Dedifferentiated amniotic fluid mesenchymal stem cell (primary cell): ENCODE data around the gene PITPNM1.
"Not testable (repeated sequence)": the region's sequence is repeated elsewhere in the genome, so short reads cannot be mapped to it uniquely, and the experiment has no call there.

Experiments
- DNase-seq: peaks from one replicate; pipeline ENCODE4 v3.0.0-alpha.2; 2016; ENCODE audit errors: extremely low spot score

PITPNM1 gene

GRCh38 chr11:67504950-67505581 lies at the start of gene PITPNM1:
Gene PITPNM1 (minus strand): TSS chr11:67505363. CDS start chr11:67504180, 1,183 bp downstream.
- DNase-seq, result no peak

- DNase-seq, result not testable (repeated sequence)
These were observed 46.5 kb upstream of the PITPNM1 start for GRCh38 chr11:67551697-67552096.

GRCh38 chr11:67551127-67551526 lies 46.0 kb upstream of the PITPNM1 start:
- DNase-seq, result no peak

- no peak for DNase-seq
These were observed 43.5 kb upstream of the PITPNM1 start for GRCh38 chr11:67548555-67549110.

DNA sequence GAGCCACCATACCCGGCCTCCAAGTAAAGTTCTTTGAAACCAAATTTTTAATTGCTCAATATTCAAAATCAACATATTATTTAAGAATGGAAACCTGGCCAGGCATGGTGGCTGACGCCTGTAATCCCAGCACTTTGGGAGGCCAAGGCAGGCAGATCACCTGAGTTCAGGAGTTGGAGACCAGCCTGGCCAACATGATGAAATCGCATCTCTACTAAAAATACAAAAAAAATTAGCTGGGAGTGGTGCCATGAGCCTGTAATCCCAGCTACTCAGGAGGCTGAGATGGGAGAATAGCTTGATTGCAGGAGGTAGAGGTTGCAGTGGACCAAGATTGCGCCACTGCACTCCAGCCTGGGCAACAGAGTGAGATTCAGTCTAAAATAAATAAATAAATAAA lies 42.9 kb upstream of the PITPNM1 start:
- DNase-seq, result not testable (repeated sequence)

DNA sequence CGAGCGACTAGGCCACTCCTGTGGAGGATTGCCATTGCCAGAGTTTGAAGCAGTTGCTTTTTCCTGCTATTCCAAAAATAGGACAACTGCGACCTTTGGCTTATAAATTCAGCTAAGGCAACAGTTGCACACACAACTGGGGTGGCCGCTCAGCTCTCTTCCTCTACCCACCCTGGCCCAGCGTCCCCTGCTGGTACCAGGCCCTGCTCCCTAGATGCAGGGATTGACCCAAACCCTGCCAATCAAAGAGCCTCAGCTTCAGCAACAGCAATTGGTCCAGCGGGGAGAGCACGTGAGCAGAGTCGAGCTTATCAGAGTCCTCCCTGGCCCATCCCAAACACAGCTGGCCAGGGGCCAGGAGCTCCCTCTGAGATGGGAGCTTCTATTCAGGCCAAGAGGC lies 40.1 kb upstream of the PITPNM1 start:
- DNase-seq, result no peak

GRCh38 chr11:67544616-67545242 lies 39.6 kb upstream of the PITPNM1 start:
- DNase-seq, result no peak

DNA sequence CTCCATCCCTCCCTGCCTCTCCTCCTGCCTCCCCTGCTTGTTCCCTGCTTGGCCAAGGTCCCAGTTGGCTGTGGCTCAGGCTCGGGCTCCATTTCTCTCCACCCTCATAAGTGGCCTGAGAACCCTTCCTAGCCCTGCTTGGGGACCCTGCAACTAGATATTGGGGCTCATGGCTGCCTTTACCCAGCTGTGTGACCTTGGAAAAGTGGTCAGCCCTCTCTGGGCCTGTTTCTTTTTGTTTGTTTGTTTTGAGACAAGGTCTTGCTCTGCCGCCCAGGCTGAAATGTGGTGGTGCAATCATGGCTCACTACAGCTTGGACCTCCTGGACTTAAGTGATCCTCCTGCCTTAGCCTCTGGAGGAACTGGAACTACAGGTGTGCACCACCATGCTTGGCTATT lies 38.4 kb upstream of the PITPNM1 start:
- DNase-seq, result no peak

DNA sequence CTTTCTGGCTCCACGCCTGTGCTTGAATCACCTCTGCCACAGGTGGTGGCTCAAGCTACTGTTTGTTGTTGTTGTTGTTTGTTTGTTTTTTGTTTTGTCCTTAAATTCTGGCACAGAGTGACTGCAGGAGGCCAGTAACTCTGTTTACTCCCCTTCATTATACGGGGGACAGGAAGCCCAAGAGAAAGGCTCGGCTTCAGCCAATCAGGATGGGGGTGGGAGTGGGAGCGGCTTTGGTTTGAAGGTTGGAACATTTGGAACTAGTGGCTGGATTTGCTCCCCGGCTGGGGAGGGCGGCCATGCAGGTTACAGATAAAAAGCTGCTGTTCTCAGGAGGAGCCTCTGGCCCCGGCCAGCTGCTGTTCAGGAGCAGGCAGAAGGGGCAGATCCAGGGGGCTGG lies 37.8 kb upstream of the PITPNM1 start:
- DNase-seq, result no peak

DNA sequence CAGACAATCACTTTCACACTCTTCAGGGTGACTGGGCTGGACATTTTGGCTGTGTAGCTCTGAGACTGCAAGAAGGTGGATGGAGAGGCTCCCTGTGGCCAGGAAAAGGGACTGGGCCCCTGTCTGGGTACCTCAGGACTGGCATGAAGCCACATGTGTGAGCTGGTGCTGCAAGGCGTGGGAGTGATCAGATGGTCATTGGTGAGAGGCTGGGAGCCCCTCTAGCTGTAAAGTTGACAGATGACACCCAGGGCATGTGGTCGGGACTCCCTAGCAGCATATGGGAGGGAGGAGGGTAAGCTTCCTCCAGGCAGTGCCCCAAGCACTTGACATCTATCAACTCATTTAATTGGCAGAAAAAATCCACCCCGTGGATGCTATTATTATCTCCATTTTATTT lies 37.0 kb upstream of the PITPNM1 start:
- no peak for DNase-seq

DNA sequence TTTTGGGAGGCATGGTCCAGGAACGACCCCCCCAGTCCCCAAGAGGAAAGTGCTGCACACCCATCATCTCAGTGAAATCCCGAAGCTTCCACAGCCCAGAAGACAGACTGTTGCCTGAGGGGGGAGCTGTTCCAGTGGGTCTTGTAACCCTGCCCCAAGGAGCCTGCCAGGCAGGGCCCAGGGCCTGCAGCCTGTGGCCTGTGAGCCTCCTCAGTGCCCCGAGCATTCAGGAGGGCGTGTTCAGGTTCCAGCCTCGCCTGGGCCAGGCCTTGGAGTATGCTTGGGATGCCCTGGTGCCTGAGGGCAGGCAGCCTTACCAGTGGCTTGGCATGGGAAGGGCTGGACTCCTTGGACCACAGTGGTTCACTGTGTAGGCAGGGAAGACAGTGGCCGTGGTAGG lies 36.0 kb upstream of the PITPNM1 start:
- DNase-seq, result no peak

DNA sequence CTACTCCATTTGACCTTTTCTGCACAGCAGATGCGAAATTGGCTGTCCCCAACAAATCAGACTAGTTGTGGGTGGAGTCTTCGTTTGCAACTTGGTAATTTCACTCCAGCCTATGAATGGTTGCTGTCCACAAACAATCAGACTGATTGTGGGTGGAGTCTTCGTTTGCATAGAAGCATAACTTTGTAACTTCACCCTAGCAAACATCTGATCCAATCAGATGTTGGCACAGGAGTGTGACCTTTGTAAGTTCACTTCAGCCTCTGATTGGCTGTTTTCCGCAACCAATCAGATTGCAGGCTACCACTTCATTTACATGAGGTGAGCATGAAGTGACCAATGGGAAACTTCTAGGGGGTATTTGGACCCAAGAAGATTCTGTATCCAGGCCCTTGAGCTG lies 34.4 kb upstream of the PITPNM1 start:
- DNase-seq, result no peak

- DNase-seq, result no peak
These were observed 33.8 kb upstream of the PITPNM1 start for GRCh38 chr11:67538823-67539505.

- no peak for DNase-seq
These were observed 33.1 kb upstream of the PITPNM1 start for GRCh38 chr11:67538306-67538705.

- DNase-seq, result no peak
These were observed 30.4 kb upstream of the PITPNM1 start for GRCh38 chr11:67535561-67535960.

DNA sequence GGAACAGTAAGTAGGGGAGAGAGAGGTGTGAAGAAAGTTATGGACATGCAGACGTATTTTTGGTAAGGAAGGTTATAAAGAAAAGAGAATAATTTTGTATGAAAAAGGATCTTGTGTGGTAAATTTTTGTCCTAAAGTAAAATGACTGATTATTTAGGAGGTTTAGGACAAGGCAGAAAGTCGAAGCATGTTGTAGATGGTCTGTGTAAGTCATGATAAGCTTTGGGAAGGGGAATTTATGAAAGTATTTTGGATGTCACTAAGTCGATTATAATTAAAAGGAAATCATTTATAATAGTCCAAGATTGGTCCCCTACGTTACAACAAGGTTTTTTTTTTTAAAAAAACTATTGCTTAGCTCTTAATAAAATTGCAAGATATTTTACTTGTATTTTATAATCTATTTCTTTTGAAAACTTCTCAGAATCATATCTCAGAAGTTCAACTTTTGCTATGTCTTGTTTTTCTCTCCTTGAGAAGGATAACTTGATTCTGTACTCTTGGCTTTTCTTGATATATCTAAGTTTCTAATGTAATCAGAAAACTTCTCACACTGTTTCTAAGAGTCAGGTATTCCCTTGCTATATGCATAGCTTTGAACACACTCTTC lies 29.0 kb upstream of the PITPNM1 start:
- DNase-seq, result no peak

DNA sequence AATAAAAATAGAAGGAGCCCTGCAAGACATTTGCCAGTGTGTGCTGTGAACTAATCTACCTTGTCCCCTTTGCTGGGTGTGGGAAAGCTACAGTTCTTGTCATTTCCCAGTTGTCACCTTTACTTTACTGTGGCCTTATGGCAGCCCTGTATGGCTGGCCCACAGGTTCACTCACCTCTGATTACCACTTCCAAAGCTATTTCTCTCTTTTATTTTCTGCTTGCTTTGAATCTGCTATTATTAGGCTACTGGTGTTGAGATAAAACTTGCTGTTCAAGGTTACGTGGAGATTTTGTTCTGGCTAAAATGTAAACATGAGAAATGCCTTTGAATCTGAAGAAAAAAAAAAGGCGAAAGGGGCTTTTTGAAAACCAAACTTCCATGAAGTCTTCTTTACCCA lies 27.7 kb upstream of the PITPNM1 start:
- no peak for DNase-seq

DNA sequence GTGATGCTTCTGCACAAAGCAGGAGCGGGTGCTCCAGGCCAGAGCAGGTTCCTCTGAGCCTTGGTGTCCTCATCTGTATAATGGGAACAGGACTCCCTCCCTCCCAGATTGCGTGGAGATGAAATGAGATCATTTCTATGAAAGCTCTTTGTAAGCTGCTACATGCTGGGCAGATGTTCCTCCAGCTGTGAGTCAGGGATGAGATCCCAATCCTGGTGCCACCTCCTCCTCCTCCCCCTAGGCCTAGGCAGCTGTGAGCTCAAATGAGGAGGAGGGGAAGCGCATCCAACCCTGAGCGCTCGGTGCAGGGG lies 25.1 kb upstream of the PITPNM1 start:
- DNase-seq, result no peak

DNA sequence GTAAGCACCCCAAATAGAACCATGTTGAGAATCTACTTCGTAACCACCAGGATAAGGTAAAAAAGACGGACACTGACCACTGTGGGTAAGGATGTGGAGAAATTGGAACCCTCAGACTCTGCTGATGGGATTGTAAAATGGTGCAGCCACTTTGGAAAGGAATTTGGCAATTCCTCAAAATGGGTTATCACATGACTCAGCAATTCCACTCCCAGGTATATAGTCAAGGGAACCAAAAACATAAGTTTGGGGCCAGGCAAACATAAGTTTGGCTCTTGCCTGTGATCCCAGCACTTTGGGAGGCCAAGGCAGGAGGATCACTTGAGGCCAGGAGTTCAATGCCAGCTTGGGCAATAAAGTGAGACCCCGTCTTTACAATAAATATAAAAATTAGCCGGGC lies 23.2 kb upstream of the PITPNM1 start:
- no peak for DNase-seq

GRCh38 chr11:67525275-67525976 lies 20.3 kb upstream of the PITPNM1 start:
- DNase-seq, result no peak

DNA sequence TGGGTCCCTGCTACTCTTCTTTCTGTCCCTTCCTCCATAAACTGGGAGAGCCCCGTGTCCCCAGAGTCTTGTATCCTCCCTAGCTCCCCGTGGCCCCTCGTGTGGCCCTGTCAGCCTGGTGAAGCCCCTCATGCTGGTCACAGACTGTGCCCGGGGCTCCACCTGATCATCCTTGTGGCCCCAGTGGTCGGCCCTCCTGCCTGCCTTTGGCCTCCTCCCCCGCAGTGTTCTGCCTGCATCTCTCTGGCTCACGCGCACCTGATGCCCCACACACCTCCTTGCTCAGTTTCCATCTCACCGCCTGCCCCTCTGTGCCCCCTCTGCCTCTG lies 19.3 kb upstream of the PITPNM1 start:
- DNase-seq, result no peak
